ENCODE data around the gene CHORDC1. TPM values are rescaled to one million over a fixed set of nuclear protein-coding genes. Genes with fewer than 3 reads are reported as not detected.
"Not testable (repeated sequence)": the region's sequence is repeated elsewhere in the genome, so short reads cannot be mapped to it uniquely, and the experiment has no call there.

Gene CHORDC1
- total RNA-seq, 2 experiments from 2014 or later, result 66.4 to 90.6 TPM

GRCh38 chr11:90235526-90235925 is 12.7 kb upstream of the CHORDC1 start:
- Mint-ChIP-seq H3K4me1 (no peaks in the 10 kb centered on the region), H3K27me3 (peaks cover 26% of the 10 kb centered on the region), H3K36me3 (no peaks in the 10 kb centered on the region), H3K27ac (no peak overlapping the region), H3K4me3 (no peak overlapping the region), H3K9me3 (ENCODE audit: low read depth) (no peaks in the 10 kb centered on the region)
- no peak for DNase-seq
- no peak for ATAC-seq
- CTCF ChIA-PET, result no interaction called here

- Mint-ChIP-seq H3K27ac (no peak overlapping the region), H3K4me3 (no peak overlapping the region), H3K36me3 (no peaks in the 10 kb centered on the region), H3K27me3 (peaks cover 27% of the 10 kb centered on the region), H3K4me1 (no peaks in the 10 kb centered on the region), H3K9me3 (ENCODE audit: low read depth) (no peaks in the 10 kb centered on the region)
- DNase-seq (no peak), ATAC-seq (no peak)
- CTCF ChIA-PET, result interaction anchor here (1.3 kb wide), 1 partner anchor 12 kb away, joined by 3 read pairs; the partner anchor contains the start of gene CHORDC1
Observed at GRCh38 chr11:90234977-90235376, 12.1 kb upstream of the CHORDC1 start.

GRCh38 chr11:90229791-90230190 is 6.9 kb upstream of the CHORDC1 start:
- CTCF ChIA-PET, result no interaction called here
- peaks cover 2% of the 10 kb centered on the region for H3K4me1 Mint-ChIP-seq
- H3K27ac Mint-ChIP-seq, result no peak overlapping the region
- no peaks in the 10 kb centered on the region for H3K9me3 Mint-ChIP-seq (ENCODE audit: low read depth)
- H3K27me3 Mint-ChIP-seq, result peaks cover 10% of the 10 kb centered on the region
- H3K4me3 Mint-ChIP-seq, result no peak overlapping the region
- DNase-seq (no peak), ATAC-seq (no peak)
- peaks cover 3% of the 10 kb centered on the region for H3K36me3 Mint-ChIP-seq

GRCh38 chr11:90228056-90228455 is 5.2 kb upstream of the CHORDC1 start:
- H3K4me1 Mint-ChIP-seq, result peaks cover 7% of the 10 kb centered on the region

GRCh38 chr11:90223248-90223585 is 368 bp upstream of the CHORDC1 start:
- peak overlapping the region; percentile 89 for H3K4me3 Mint-ChIP-seq
- H3K36me3 Mint-ChIP-seq, result peaks cover 24% of the 10 kb centered on the region
- no peaks in the 10 kb centered on the region for H3K9me3 Mint-ChIP-seq (ENCODE audit: low read depth)
- peaks cover 38% of the 10 kb centered on the region for H3K4me1 Mint-ChIP-seq
- peak overlapping the region; percentile 94 for H3K27ac Mint-ChIP-seq
- ATAC-seq, result peak; percentile 68
- CTCF ChIA-PET, result interaction anchor here (0.6 to 1.0 kb wide), 3 partner anchors 8 to 16 kb away, joined by 3 to 4 read pairs (median 3); no protein-coding TSS in a partner anchor
- no peak for DNase-seq
- no peaks in the 10 kb centered on the region for H3K27me3 Mint-ChIP-seq

More at GRCh38 chr11:90228056-90228455, 5.2 kb upstream of the CHORDC1 start:
- no peak overlapping the region for H3K27ac Mint-ChIP-seq
- CTCF ChIA-PET, result interaction anchor here (0.9 kb wide), 1 partner anchor 10 kb away, joined by 3 read pairs; no protein-coding TSS in a partner anchor
- no peak overlapping the region for H3K4me3 Mint-ChIP-seq
- ATAC-seq, result no peak
- peaks cover 10% of the 10 kb centered on the region for H3K27me3 Mint-ChIP-seq
- peaks cover 3% of the 10 kb centered on the region for H3K36me3 Mint-ChIP-seq
- no peak for DNase-seq
- H3K9me3 Mint-ChIP-seq (ENCODE audit: low read depth), result no peaks in the 10 kb centered on the region

- CTCF ChIA-PET, result no interaction called here
- Mint-ChIP-seq H3K4me3 (peak overlapping the region; percentile 89), H3K36me3 (peaks cover 27% of the 10 kb centered on the region), H3K4me1 (peaks cover 45% of the 10 kb centered on the region), H3K27me3 (no peaks in the 10 kb centered on the region), H3K27ac (peak overlapping the region; percentile 94), H3K9me3 (ENCODE audit: low read depth) (no peaks in the 10 kb centered on the region)
- ATAC-seq (no peak), DNase-seq (no peak)
Observed at GRCh38 chr11:90221803-90222458, 918 bp downstream of the CHORDC1 start.

- Mint-ChIP-seq H3K27ac (peak overlapping the region; percentile 94), H3K4me1 (peaks cover 50% of the 10 kb centered on the region), H3K27me3 (no peaks in the 10 kb centered on the region), H3K36me3 (peaks cover 33% of the 10 kb centered on the region), H3K4me3 (peak overlapping the region; percentile 89), H3K9me3 (ENCODE audit: low read depth) (no peaks in the 10 kb centered on the region)
- CTCF ChIA-PET, result interaction anchor here (0.9 to 2.2 kb wide), 3 partner anchors 14 to 36 kb away, joined by 3 to 9 read pairs (median 3); no protein-coding TSS in a partner anchor
- DNase-seq, result no peak
- no peak for ATAC-seq
Observed at GRCh38 chr11:90220391-90220790, 2.5 kb downstream of the CHORDC1 start.

- ATAC-seq, result no peak
- Mint-ChIP-seq H3K27me3 (no peaks in the 10 kb centered on the region), H3K4me3 (peak overlapping the region; percentile 20), H3K4me1 (peaks cover 49% of the 10 kb centered on the region), H3K36me3 (peaks cover 33% of the 10 kb centered on the region), H3K27ac (peak overlapping the region; percentile 94), H3K9me3 (ENCODE audit: low read depth) (no peaks in the 10 kb centered on the region)
- no peak for DNase-seq
- CTCF ChIA-PET, result interaction anchor here (0.7 to 2.2 kb wide), 3 partner anchors 15 to 37 kb away, joined by 3 to 9 read pairs (median 3); no protein-coding TSS in a partner anchor
Observed at GRCh38 chr11:90219438-90219837, 3.4 kb downstream of the CHORDC1 start.

- H3K9me3 Mint-ChIP-seq (ENCODE audit: low read depth), result no peaks in the 10 kb centered on the region
- H3K4me3 Mint-ChIP-seq, result no peak overlapping the region
- DNase-seq, result no peak
- H3K27ac Mint-ChIP-seq, result no peak overlapping the region
- CTCF ChIA-PET, result interaction anchor here (0.7 kb wide), 1 partner anchor 36 kb away, joined by 3 read pairs; no protein-coding TSS in a partner anchor
- peaks cover 37% of the 10 kb centered on the region for H3K36me3 Mint-ChIP-seq
- no peak for ATAC-seq
- no peaks in the 10 kb centered on the region for H3K27me3 Mint-ChIP-seq
- peaks cover 46% of the 10 kb centered on the region for H3K4me1 Mint-ChIP-seq
Observed at GRCh38 chr11:90218606-90219005, 4.2 kb downstream of the CHORDC1 start.

GRCh38 chr11:90216611-90217010 is 6.2 kb downstream of the CHORDC1 start:
- no peak for ATAC-seq
- Mint-ChIP-seq H3K4me3 (no peak overlapping the region), H3K27me3 (no peaks in the 10 kb centered on the region), H3K36me3 (peaks cover 49% of the 10 kb centered on the region), H3K9me3 (ENCODE audit: low read depth) (no peaks in the 10 kb centered on the region), H3K27ac (no peak overlapping the region), H3K4me1 (peaks cover 48% of the 10 kb centered on the region)
- no peak for DNase-seq
- CTCF ChIA-PET, result interaction anchor here (1.0 to 1.6 kb wide), 2 partner anchors 10 to 12 kb away, joined by 3 read pairs; no protein-coding TSS in a partner anchor

GRCh38 chr11:90213322-90213721 is 9.5 kb downstream of the CHORDC1 start:
- H3K4me3 Mint-ChIP-seq, result no peak overlapping the region
- peak overlapping the region; percentile 2 for H3K27ac Mint-ChIP-seq
- no peaks in the 10 kb centered on the region for H3K9me3 Mint-ChIP-seq (ENCODE audit: low read depth)
- CTCF ChIA-PET, result interaction anchor here (2.2 kb wide), 1 partner anchor 9 kb away, joined by 11 read pairs; no protein-coding TSS in a partner anchor
- ATAC-seq (no peak), DNase-seq (no peak)
- peaks cover 21% of the 10 kb centered on the region for H3K4me1 Mint-ChIP-seq
- H3K27me3 Mint-ChIP-seq, result no peaks in the 10 kb centered on the region
- peaks cover 49% of the 10 kb centered on the region for H3K36me3 Mint-ChIP-seq

- ATAC-seq, result no peak
- no peak for DNase-seq
- no peak overlapping the region for H3K27ac Mint-ChIP-seq
- no peaks in the 10 kb centered on the region for H3K9me3 Mint-ChIP-seq (ENCODE audit: low read depth)
- H3K4me1 Mint-ChIP-seq, result peaks cover 15% of the 10 kb centered on the region
- H3K27me3 Mint-ChIP-seq, result no peaks in the 10 kb centered on the region
- CTCF ChIA-PET, result no interaction called here
- no peak overlapping the region for H3K4me3 Mint-ChIP-seq
- H3K36me3 Mint-ChIP-seq, result peaks cover 55% of the 10 kb centered on the region
Observed at GRCh38 chr11:90208857-90209256, 14.0 kb downstream of the CHORDC1 start.

- CTCF ChIA-PET; ATAC-seq; H3K4me3 Mint-ChIP-seq; H3K27ac Mint-ChIP-seq; H3K9me3 Mint-ChIP-seq (ENCODE audit: low read depth); DNase-seq; H3K27me3 Mint-ChIP-seq: not testable (repeated sequence)
- peaks cover 12% of the 10 kb centered on the region for H3K4me1 Mint-ChIP-seq
- H3K36me3 Mint-ChIP-seq, result peaks cover 48% of the 10 kb centered on the region
Observed at GRCh38 chr11:90207992-90208391, 14.9 kb downstream of the CHORDC1 start.
